Right lobe of liver (tissue), 4 donors: ENCODE results near the gene SLC16A12.
"Not testable (repeated sequence)": the region's sequence is repeated elsewhere in the genome, so short reads cannot be mapped to it uniquely, and the experiment has no call there.

Source experiments
- POLR2A ChIP-seq: fragments of 450-650 bp; IDR thresholded peaks from one replicate; pipeline ENCODE4 v1.6.1; 2017; ENCODE audit warnings: antibody characterized with exemption, mild to moderate bottlenecking
- TF ChIP-seq, protein P1 (sequence below), 4 donors: fragments of 200-600 bp in 3 of 4; fragments of 450-650 bp in 1 of 4; IDR thresholded peaks; one replicate each; pipeline versions ENCODE4 v1.5.1 to v1.8.0; 2016 to 2022; ENCODE audit warnings: antibody characterized with exemption in 4 of 4, mild to moderate bottlenecking in 2 of 4
- donor health status: DM: no; HTN: no; CAD: no.
- donor health status: DM: no; HTN: no; CAD: no.
- donor health status: DM: no; HTN: yes; CAD: no.

- TF ChIP-seq, protein P1, sequence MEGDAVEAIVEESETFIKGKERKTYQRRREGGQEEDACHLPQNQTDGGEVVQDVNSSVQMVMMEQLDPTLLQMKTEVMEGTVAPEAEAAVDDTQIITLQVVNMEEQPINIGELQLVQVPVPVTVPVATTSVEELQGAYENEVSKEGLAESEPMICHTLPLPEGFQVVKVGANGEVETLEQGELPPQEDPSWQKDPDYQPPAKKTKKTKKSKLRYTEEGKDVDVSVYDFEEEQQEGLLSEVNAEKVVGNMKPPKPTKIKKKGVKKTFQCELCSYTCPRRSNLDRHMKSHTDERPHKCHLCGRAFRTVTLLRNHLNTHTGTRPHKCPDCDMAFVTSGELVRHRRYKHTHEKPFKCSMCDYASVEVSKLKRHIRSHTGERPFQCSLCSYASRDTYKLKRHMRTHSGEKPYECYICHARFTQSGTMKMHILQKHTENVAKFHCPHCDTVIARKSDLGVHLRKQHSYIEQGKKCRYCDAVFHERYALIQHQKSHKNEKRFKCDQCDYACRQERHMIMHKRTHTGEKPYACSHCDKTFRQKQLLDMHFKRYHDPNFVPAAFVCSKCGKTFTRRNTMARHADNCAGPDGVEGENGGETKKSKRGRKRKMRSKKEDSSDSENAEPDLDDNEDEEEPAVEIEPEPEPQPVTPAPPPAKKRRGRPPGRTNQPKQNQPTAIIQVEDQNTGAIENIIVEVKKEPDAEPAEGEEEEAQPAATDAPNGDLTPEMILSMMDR (IDR thresholded peaks at IDR 0.05), result not testable (repeated sequence)
- not testable (repeated sequence) for TF ChIP-seq POLR2A
Observed at GRCh38 chr10:89546651-89547050, 11.3 kb upstream of the SLC16A12 start.
